Bronchial epithelial cell (primary cell): ENCODE results near the gene SPOCD1. TPM values are rescaled to one million over a fixed set of nuclear protein-coding genes. Genes with fewer than 3 reads are reported as not detected.

Experiments used
- DNase-seq: peaks from one replicate; pipeline ENCODE4 v3.0.0-alpha.2; 2010; ENCODE audit warnings: low read depth
- FAIRE-seq: peaks from 2 replicates; lab custom pipeline; 2011; peaks lifted over from hg19 to GRCh38; lab: Jason Lieb, UNC
- H3K27me3 ChIP-seq: 2 replicates; pipeline ENCODE4 v1.5.1; 2011; ENCODE audit warnings: low read length; ENCODE audit not compliant: control insufficient read depth, insufficient read depth
- H3K36me3 ChIP-seq: 2 replicates; pipeline ENCODE4 v1.5.1; 2011; ENCODE audit warnings: low read length; ENCODE audit not compliant: control insufficient read depth, insufficient read depth
- H3K4me3 ChIP-seq: 2 replicates; pipeline ENCODE4 v1.5.1; 2011; ENCODE audit warnings: mild to moderate bottlenecking, low read depth, low read length, control low read depth
- CTCF ChIP-seq: IDR thresholded peaks from 2 replicates; pipeline ENCODE4 v1.5.1; 2011; ENCODE audit warnings: mild to moderate bottlenecking, moderate library complexity, low read length, control low read depth, inconsistent platforms; ENCODE audit not compliant: insufficient read depth, severe bottlenecking
- total RNA-seq: library from RNA; depleted of rRNA; stranded (reverse); fragments of >200 nt; gene quantifications from 2 replicates; pipeline ENCODE4 v1.2.1, GENCODE V29; 2014

SPOCD1 gene
- total RNA-seq, 1 donor from 2014 or later, result 1.1 TPM

GRCh38 chr1:31848381-31848897 is 32.6 kb upstream of the SPOCD1 start:
- no peak for TF ChIP-seq CTCF
- no peak for FAIRE-seq
- no peak for DNase-seq
- Histone ChIP-seq H3K36me3 (no peaks in the 10 kb centered on the region), H3K27me3 (no peaks in the 10 kb centered on the region), H3K4me3 (no peak overlapping the region)

GRCh38 chr1:31846484-31846883 is 30.7 kb upstream of the SPOCD1 start:
- Histone ChIP-seq H3K27me3 (no peaks in the 10 kb centered on the region), H3K36me3 (no peaks in the 10 kb centered on the region), H3K4me3 (no peak overlapping the region)
- TF ChIP-seq CTCF, result no peak
- DNase-seq, result no peak
- no peak for FAIRE-seq

GRCh38 chr1:31843506-31843905 is 27.7 kb upstream of the SPOCD1 start:
- DNase-seq, result peak; percentile 67
- TF ChIP-seq CTCF, result no peak
- Histone ChIP-seq H3K4me3 (no peak overlapping the region), H3K27me3 (no peaks in the 10 kb centered on the region), H3K36me3 (no peaks in the 10 kb centered on the region)
- FAIRE-seq, result no peak

- FAIRE-seq (no peak), DNase-seq (no peak)
- TF ChIP-seq CTCF, result no peak
- Histone ChIP-seq H3K36me3 (no peaks in the 10 kb centered on the region), H3K27me3 (no peaks in the 10 kb centered on the region), H3K4me3 (no peak overlapping the region)
These were observed 24.0 kb upstream of the SPOCD1 start for GRCh38 chr1:31839662-31840343.

GRCh38 chr1:31837451-31838158 is 21.8 kb upstream of the SPOCD1 start:
- TF ChIP-seq CTCF, result no peak
- Histone ChIP-seq H3K36me3 (no peaks in the 10 kb centered on the region), H3K4me3 (no peak overlapping the region), H3K27me3 (peaks cover 2% of the 10 kb centered on the region)
- no peak for DNase-seq
- no peak for FAIRE-seq
